Stimulated activated CD8-positive, alpha-beta memory T cell treated with anti-CD3 and anti-CD28 coated beads, Interleukin-7, amount 100 ng/mL, for 48 hours (primary cell): ENCODE data around the gene DPPA5.
"Not testable (repeated sequence)": the region's sequence is repeated elsewhere in the genome, so short reads cannot be mapped to it uniquely, and the experiment has no call there.

Experiments used
- DNase-seq, 2 donors: peaks; one replicate each; pipeline ENCODE4 v3.0.0-alpha.2; 2020; ENCODE audit warnings: low read depth in 1 of 2; ENCODE audit errors: extremely low read depth in 1 of 2

Gene DPPA5

GRCh38 chr6:73353636-73354593 is at the start of gene DPPA5:
Gene DPPA5 (minus strand): TSS chr6:73354276. CDS start chr6:73354225, 51 bp downstream.
- DNase-seq = no peak

GRCh38 chr6:73400656-73401055 is 46.6 kb upstream of the DPPA5 start:
- no peak for DNase-seq

- no peak for DNase-seq
These were observed 41.8 kb upstream of the DPPA5 start for GRCh38 chr6:73395875-73396274.

GRCh38 chr6:73394577-73395354 is 40.7 kb upstream of the DPPA5 start, which contains the start of gene DDX43:
Gene DDX43 (plus strand): TSS chr6:73394828. CDS start chr6:73394906, 78 bp downstream.
- peak in 1 of 2 donors; percentile 28 for DNase-seq

- no peak for DNase-seq
These were observed 39.2 kb upstream of the DPPA5 start for GRCh38 chr6:73393278-73393677.

GRCh38 chr6:73392188-73392587 is 38.1 kb upstream of the DPPA5 start:
- not testable (repeated sequence) for DNase-seq

GRCh38 chr6:73391675-73392074 is 37.6 kb upstream of the DPPA5 start:
- no peak for DNase-seq

- DNase-seq = no peak
These were observed 35.8 kb upstream of the DPPA5 start for GRCh38 chr6:73389854-73390253.

- peak; percentile 46 to 64 for DNase-seq
These were observed 34.9 kb upstream of the DPPA5 start for GRCh38 chr6:73388800-73389512.

GRCh38 chr6:73388433-73388799 is 34.3 kb upstream of the DPPA5 start:
- DNase-seq = no peak

GRCh38 chr6:73382462-73383113 is 28.5 kb upstream of the DPPA5 start:
- no peak for DNase-seq

- DNase-seq = not testable (repeated sequence)
These were observed 27.5 kb upstream of the DPPA5 start for GRCh38 chr6:73381531-73381930.

GRCh38 chr6:73377225-73377624 is 23.1 kb upstream of the DPPA5 start:
- no peak for DNase-seq

GRCh38 chr6:73375216-73375615 is 21.1 kb upstream of the DPPA5 start:
- DNase-seq = no peak

GRCh38 chr6:73372516-73372915 is 18.4 kb upstream of the DPPA5 start:
- DNase-seq = no peak

- no peak for DNase-seq
These were observed 17.9 kb upstream of the DPPA5 start for GRCh38 chr6:73371984-73372383.

- DNase-seq = no peak
These were observed 15.5 kb upstream of the DPPA5 start, which contains the start of gene OOEP for GRCh38 chr6:73369563-73369962. Gene OOEP (minus strand): TSS chr6:73369897. CDS start chr6:73369792, 105 bp downstream.

- DNase-seq = no peak
These were observed 15.1 kb upstream of the DPPA5 start for GRCh38 chr6:73369157-73369556.

GRCh38 chr6:73368675-73369074 is 14.6 kb upstream of the DPPA5 start:
- no peak for DNase-seq

GRCh38 chr6:73367761-73368355 is 13.8 kb upstream of the DPPA5 start:
- DNase-seq = no peak
